GM11168 (cell line): Measurements from ENCODE around the gene GATA3.

Source experiments
- in situ Hi-C: fragments of 300-500 bp; cut with MboI; formaldehyde crosslinking; loops from one replicate; pipeline ENCODE4 v1.12.0; 2022; ENCODE audit warnings: low sequenced_read_pairs; ENCODE audit not compliant: unreplicated experiment

GATA3 gene

DNA sequence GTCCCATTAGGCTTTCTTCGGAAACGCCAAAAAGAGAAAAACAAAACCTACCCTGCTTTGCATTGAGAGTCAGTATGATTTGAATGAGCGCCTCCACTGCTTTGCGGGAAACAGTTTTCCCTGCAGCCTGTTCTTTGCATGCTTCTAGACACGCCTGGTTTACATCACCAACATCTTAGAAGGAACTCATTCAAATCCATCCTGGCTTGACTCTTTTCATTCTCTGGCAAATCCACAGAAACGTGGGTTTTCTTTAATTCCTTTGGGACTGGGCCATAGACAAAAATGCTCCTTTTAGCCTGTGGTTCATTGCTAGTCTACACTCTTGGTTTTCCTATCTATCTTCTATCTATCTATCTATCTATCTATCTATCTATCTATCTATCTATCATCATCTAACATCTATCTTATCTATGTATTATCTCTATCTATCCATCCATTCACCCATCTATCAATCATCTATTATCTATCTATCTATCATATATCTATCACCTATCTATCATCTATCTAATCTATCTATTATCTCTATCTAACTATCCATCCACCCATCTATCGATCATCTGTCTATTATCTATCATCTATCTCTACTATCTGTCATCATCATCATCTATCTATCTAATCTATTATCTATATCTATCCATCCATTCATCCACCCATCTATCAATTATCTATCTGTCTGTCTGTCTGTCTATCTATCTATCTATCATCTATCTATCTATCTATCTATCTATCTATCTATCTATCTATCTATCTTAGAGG lies 68.3 kb downstream of the GATA3 start:
- in situ Hi-C loops = no loop called here

DNA sequence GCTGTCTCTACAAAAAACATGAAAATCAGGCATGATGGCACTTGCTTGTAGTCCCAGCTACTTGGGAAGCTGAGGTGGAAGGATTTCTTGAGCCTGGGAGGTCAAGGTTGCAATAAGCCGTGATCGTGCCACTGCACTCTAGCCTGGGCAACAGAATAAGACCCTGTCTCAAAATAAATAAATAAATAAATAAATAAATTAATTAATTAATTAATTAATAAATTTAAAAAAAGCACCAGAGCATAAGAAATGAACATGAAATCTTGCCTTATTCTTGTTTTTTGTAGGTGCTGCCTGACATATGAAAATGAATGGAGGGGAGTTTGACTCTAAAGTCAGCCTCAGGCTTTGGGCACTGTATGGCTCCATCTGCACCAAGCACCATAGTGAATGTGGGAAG lies 69.9 kb downstream of the GATA3 start:
- in situ Hi-C loops = no loop called here
